Activated CD4-positive, alpha-beta T cell treated with anti-CD3 and anti-CD28 coated beads for 24 hours (primary cell): Measurements from ENCODE around the gene ROR2.
"Not testable (repeated sequence)": the region's sequence is repeated elsewhere in the genome, so short reads cannot be mapped to it uniquely, and the experiment has no call there.

Experiments used
- DNase-seq, 2 donors: peaks; one replicate each; pipeline ENCODE4 v3.0.0-alpha.2; 2020; ENCODE audit warnings: low read depth in 2 of 2

ROR2 gene

DNA sequence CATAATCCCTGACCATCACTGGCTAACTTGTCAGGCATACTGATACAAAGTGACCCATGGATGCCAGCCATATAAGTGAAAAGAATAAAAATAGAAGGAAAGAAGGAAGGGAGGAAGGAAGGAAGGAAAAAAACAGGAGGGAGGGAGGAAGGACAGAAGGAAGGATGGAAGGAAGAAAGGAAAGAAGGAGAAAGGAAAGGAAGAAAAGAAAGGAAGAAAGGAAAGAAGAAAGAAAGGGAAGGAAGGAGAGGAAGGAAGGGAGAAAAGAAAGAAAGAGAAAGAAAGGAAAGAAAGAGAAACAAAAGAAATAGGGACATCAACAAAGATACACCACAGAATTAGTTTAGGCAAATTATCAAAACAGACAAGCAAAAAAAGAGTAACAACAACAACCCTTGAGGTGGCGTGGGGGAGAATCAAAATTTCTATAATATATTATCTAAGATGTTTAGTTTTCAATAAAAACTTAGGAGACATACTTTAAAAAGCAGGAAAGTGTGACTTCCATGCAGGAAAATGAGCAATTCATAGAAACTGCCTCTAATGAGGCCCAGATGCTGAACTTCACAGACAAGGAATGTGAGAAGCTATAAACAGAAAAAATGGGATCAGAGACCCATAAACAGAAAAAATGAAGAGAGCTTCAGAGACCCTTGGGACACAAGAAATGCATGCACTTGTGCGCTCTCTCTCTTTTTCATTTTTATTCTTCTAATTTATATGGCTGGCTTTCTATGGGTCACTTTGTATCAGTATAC lies 430.3 kb downstream of the ROR2 start:
- no peak for DNase-seq

DNA sequence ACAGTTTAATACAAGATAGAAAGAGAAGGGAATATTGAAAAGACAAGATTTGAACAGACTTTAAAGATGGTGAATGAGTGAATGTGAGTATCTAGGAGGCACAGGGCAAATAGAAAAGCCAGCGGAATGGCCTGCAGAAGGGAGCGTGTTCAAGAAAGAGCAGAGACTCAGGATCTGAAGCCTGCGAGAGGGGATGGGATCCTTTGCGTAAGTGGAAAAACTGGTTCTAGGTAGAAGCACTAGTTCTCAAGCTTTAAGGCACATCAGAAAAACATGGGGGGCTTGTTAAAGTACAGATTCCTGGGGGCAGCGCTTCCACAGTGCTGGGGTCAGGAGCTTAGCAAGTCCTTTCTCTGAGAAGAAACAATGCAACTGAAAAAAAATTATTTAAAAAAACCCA lies 431.6 kb downstream of the ROR2 start:
- no peak for DNase-seq

GRCh38 chr9:91517801-91518200 lies 432.2 kb downstream of the ROR2 start:
- no peak for DNase-seq

- not testable (repeated sequence) for DNase-seq
Measured at GRCh38 chr9:91517332-91517731, 432.7 kb downstream of the ROR2 start.

- no peak for DNase-seq
Measured at GRCh38 chr9:91516777-91517176, 433.3 kb downstream of the ROR2 start.

DNA sequence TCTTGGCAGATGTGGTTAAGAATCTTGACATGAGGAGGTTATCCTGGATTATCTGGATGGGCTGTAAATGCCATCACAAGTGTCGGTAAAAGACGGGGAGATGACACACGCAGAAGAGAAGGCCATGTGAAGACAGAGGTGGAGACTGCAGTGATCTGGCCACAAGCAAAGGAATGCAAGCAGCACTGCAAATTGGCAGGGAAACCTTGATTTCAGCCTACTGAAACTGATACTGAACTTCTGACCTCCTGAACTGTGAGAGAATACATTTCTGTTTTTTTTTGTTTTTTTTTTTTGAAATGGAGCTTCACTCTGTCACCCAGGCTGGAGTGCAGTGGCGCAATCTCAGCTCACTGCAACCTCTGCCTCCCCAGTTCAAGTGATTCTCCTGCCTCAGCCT lies 433.9 kb downstream of the ROR2 start:
- no peak for DNase-seq

DNA sequence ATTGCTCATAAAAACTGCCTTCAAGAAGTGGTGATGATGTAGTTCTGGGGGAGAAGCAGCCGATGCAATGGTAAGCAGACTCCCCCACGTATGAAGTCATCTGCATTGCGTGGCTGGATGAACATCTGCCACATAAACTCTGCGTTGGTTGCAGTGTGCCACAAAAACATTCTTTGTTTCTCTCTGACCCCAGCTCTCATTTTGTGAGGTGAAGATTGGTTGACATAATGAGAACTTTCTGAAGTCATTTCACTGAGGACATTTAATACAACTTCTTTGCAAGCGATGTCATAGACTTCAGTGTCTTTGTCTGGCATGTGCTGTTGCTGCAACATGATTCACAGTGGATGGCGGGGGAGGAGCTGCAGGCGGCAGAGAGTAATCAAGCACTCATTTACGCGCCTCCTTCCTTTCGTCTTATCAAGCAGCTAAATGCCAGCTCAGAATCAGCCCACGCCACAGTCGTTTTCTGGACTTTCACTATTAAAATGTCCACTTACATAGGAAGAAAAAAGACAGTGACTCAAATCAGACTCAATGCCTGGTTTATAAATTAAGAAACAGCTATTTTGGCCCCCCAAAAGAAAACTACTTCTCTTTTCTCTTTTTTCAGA lies 434.8 kb downstream of the ROR2 start:
- DNase-seq, result no peak
